H1 (cell line): ENCODE results near the gene NEURL2. TPM values are rescaled to one million over a fixed set of nuclear protein-coding genes. Genes with fewer than 3 reads are reported as not detected.
A peak's percentile ranks its signal among the peaks of the same experiment; 100 is the strongest.

ENCODE experiments used
- CTCF ChIA-PET: fragments of 300-600 bp; sonication (Branson Sonifier 250); formaldehyde crosslinking; loops from one replicate; lab custom pipeline; 2021; ENCODE audit not compliant: partially characterized antibody; lab: Charles Lee
- POLR2A ChIA-PET: fragments of 300-600 bp; sonication (Branson Sonifier 250); formaldehyde crosslinking; loops from one replicate; lab custom pipeline; 2021; ENCODE audit warnings: inconsistent platforms; ENCODE audit not compliant: partially characterized antibody; lab: Charles Lee
- DNase-seq, 2 experiments: peaks; one replicate each; pipeline versions ENCODE4 v3.0.0 to v3.0.0-alpha.2; 2010 to 2022; ENCODE audit warnings: low spot score in 2 of 2, low read depth in 1 of 2, mixed read lengths in 1 of 2
- FAIRE-seq: peaks from 2 replicates; lab custom pipeline; 2011; peaks lifted over from hg19 to GRCh38; lab: Jason Lieb, UNC
- H2AFZ ChIP-seq: 2 replicates; pipeline ENCODE4 v1.8.1; 2012; ENCODE audit warnings: low read length, inconsistent platforms
- H2AK5ac ChIP-seq: 2 replicates; pipeline ENCODE4 v1.6.1; 2013; ENCODE audit warnings: low read depth, low read length
- H2BK120ac ChIP-seq: replicated peaks from 2 replicates; pipeline ENCODE3; 2013; ENCODE audit warnings: low read depth, low read length, inconsistent platforms
- H2BK12ac ChIP-seq: 2 replicates; pipeline ENCODE4 v1.6.1; 2013; ENCODE audit warnings: low read depth, low read length
- H2BK15ac ChIP-seq: 2 replicates; pipeline ENCODE4 v1.6.1; 2013; ENCODE audit warnings: low read length
- H2BK20ac ChIP-seq: 2 replicates; pipeline ENCODE4 v1.6.1; 2013; ENCODE audit warnings: low read length
- H2BK5ac ChIP-seq: 2 replicates; pipeline ENCODE4 v1.6.1; 2013; ENCODE audit warnings: low read depth, low read length
- H3K14ac ChIP-seq: 2 replicates; pipeline ENCODE4 v1.6.1; 2013; ENCODE audit warnings: inconsistent platforms; ENCODE audit not compliant: insufficient read length
- H3K18ac ChIP-seq: 2 replicates; pipeline ENCODE4 v1.6.1; 2013; ENCODE audit warnings: low read length; ENCODE audit errors: extremely low read depth
- H3K23ac ChIP-seq: 2 replicates; pipeline ENCODE4 v1.6.1; 2013; ENCODE audit warnings: inconsistent platforms; ENCODE audit not compliant: insufficient read length
- H3K23me2 ChIP-seq: 2 replicates; pipeline ENCODE4 v1.6.1; 2013; ENCODE audit warnings: low read depth, low read length
- H3K27ac ChIP-seq: 2 replicates; pipeline ENCODE4 v1.6.1; 2011; ENCODE audit warnings: low read depth, low read length, inconsistent platforms
- H3K27me3 ChIP-seq, 4 experiments: replicated peaks in 1 of 4; 1 replicate in 1 of 4; 2 replicates in 3 of 4; pipeline versions ENCODE4 v1.6.1 to v1.8.1; 2011 to 2013; ENCODE audit warnings: low read length in 3 of 4, mild to moderate bottlenecking in 3 of 4, inconsistent platforms in 2 of 4, mixed read lengths in 2 of 4, moderate library complexity in 1 of 4; ENCODE audit not compliant: control insufficient read depth in 3 of 4, insufficient read depth in 3 of 4; ENCODE audit errors: extremely low read depth in 1 of 4
- H3K36me3 ChIP-seq, 4 experiments: 2 replicates each; pipeline versions ENCODE4 v1.6.1 to v1.8.1; 2011 to 2013; ENCODE audit warnings: mild to moderate bottlenecking in 4 of 4, low read length in 3 of 4, moderate library complexity in 2 of 4, control low read depth in 1 of 4, inconsistent platforms in 1 of 4; ENCODE audit not compliant: insufficient read depth in 4 of 4, control insufficient read depth in 2 of 4
- H3K4ac ChIP-seq: replicated peaks from 2 replicates; pipeline ENCODE3; 2013; ENCODE audit warnings: low read length, low read depth, mixed read lengths, inconsistent platforms; ENCODE audit not compliant: insufficient read length
- H3K4me1 ChIP-seq, 4 experiments: replicated peaks in 1 of 4; 1 replicate in 1 of 4; 2 replicates in 3 of 4; pipeline versions ENCODE4 v1.6.1 to v1.8.1; 2011 to 2013; ENCODE audit warnings: low read length in 3 of 4, inconsistent platforms in 2 of 4, mixed read lengths in 1 of 4; ENCODE audit not compliant: insufficient read depth in 4 of 4, control insufficient read depth in 3 of 4
- H3K4me2 ChIP-seq, 2 experiments: 2 replicates each; pipeline versions ENCODE4 v1.6.1 to v1.8.1; 2011 to 2013; ENCODE audit warnings: low read depth in 2 of 2, low read length in 2 of 2, control low read depth in 1 of 2, inconsistent platforms in 1 of 2, mild to moderate bottlenecking in 1 of 2; ENCODE audit not compliant: insufficient read depth in 1 of 2
- H3K4me3 ChIP-seq, 4 experiments: fragments of 200-600, 300-600 bp in 1 of 4; sonication (generic), shearing (Covaris generic), sonication (Bioruptor Twin) in 1 of 4; 2 replicates each; pipeline versions ENCODE4 v1.5.1 to v1.8.1; 2011 to 2016; ENCODE audit warnings: low read length in 4 of 4, low read depth in 3 of 4, control low read depth in 2 of 4, inconsistent platforms in 2 of 4, mild to moderate bottlenecking in 2 of 4, mixed read lengths in 1 of 4, moderate library complexity in 1 of 4; ENCODE audit not compliant: insufficient read depth in 2 of 4; ENCODE audit errors: extremely low read depth in 1 of 4
- H3K56ac ChIP-seq: replicated peaks from 2 replicates; pipeline ENCODE3; 2013; ENCODE audit warnings: low read depth, mild to moderate bottlenecking, mixed read lengths, low read length, inconsistent platforms; ENCODE audit not compliant: insufficient read length
- H3K79me1 ChIP-seq: 2 replicates; pipeline ENCODE4 v1.6.1; 2013; ENCODE audit warnings: low read depth, low read length, control low read depth
- H3K79me2 ChIP-seq, 2 experiments: 2 replicates each; pipeline versions ENCODE4 v1.6.1 to v1.8.1; 2012 to 2013; ENCODE audit warnings: low read length in 2 of 2, mild to moderate bottlenecking in 2 of 2, inconsistent platforms in 1 of 2; ENCODE audit not compliant: insufficient read depth in 2 of 2, control insufficient read depth in 1 of 2
- H3K9ac ChIP-seq, 4 experiments: replicated peaks in 1 of 4; 1 replicate in 1 of 4; 2 replicates in 3 of 4; pipeline versions ENCODE4 v1.6.1 to v1.8.1; 2011 to 2013; ENCODE audit warnings: low read depth in 3 of 4, low read length in 3 of 4, control low read depth in 2 of 4, mild to moderate bottlenecking in 2 of 4, moderate library complexity in 2 of 4, inconsistent platforms in 1 of 4; ENCODE audit errors: extremely low read depth in 1 of 4
- H3K9me3 ChIP-seq, 2 experiments: 2 replicates each; pipeline versions ENCODE4 v1.6.1 to v1.8.1; 2012 to 2013; ENCODE audit warnings: mild to moderate bottlenecking in 2 of 2, moderate library complexity in 2 of 2, control low read depth in 1 of 2, inconsistent platforms in 1 of 2, low read depth in 1 of 2, low read length in 1 of 2, mixed read lengths in 1 of 2; ENCODE audit not compliant: insufficient read depth in 2 of 2
- H4K20me1 ChIP-seq, 2 experiments: replicated peaks in 1 of 2; 2 replicates each; pipeline versions ENCODE3 to v1.8.1; 2011 to 2013; ENCODE audit warnings: inconsistent platforms in 2 of 2, low read length in 2 of 2, mild to moderate bottlenecking in 1 of 2; ENCODE audit not compliant: insufficient read depth in 2 of 2, control insufficient read depth in 1 of 2
- H4K5ac ChIP-seq: 2 replicates; pipeline ENCODE4 v1.6.1; 2013; ENCODE audit warnings: low read length, low read depth, mixed read lengths, inconsistent platforms; ENCODE audit not compliant: insufficient read length
- H4K8ac ChIP-seq: 2 replicates; pipeline ENCODE4 v1.8.0; 2013; ENCODE audit warnings: mild to moderate bottlenecking, moderate library complexity, low read length, inconsistent platforms; ENCODE audit not compliant: insufficient read depth; ENCODE audit errors: extremely low read depth
- H4K91ac ChIP-seq: replicated peaks from 2 replicates; pipeline ENCODE3; 2013; ENCODE audit warnings: low read length, mixed read lengths, inconsistent platforms; ENCODE audit not compliant: insufficient read length
- CBX8 ChIP-seq: fragments of 300-800, 300-1000 bp; sonication (generic); IDR thresholded peaks from 2 replicates; pipeline ENCODE4 v1.7.1; 2016; ENCODE audit warnings: low read depth, low read length, borderline replicate concordance
- POLR2A ChIP-seq, 2 experiments: IDR thresholded peaks; 1 replicate in 1 of 2; 2 replicates in 1 of 2; pipeline ENCODE4 v1.6.1; 2011; ENCODE audit warnings: low read depth in 2 of 2, low read length in 2 of 2, mild to moderate bottlenecking in 2 of 2; ENCODE audit errors: control extremely low read depth in 1 of 2
- POLR2AphosphoS5 ChIP-seq: IDR thresholded peaks from 2 replicates; pipeline ENCODE4 v1.6.1; 2011; ENCODE audit warnings: low read depth, low read length
- WGBS, 2 experiments: shearing (Covaris generic) in 1 of 2; methylation state at CpG; one replicate each; pipeline versions ENCODE4 v1.1.6 to v1.1.7; 2013 to 2015; ENCODE audit warnings: low lambda C conversion rate in 2 of 2, mixed read lengths in 2 of 2, inconsistent platforms in 1 of 2, low coverage in 1 of 2, missing lambda C conversion rate in 1 of 2; ENCODE audit not compliant: insufficient replicate concordance in 2 of 2, insufficient coverage in 1 of 2, insufficient read length in 1 of 2; ENCODE audit errors: extremely low coverage in 1 of 2, missing lambda C conversion rate in 1 of 2; 5-methylcytosine and 5-hydroxymethylcytosine counted together
- polyA plus RNA-seq, 7 experiments: library from polyadenylated mRNA; depleted of rRNA in 3 of 7; stranded (reverse) in 5 of 7; unstranded in 2 of 7; fragments of >200 nt in 5 of 7; fragments of 200-250 nt in 2 of 7; gene quantifications; 1 replicate in 5 of 7; 2 replicates in 1 of 7; 4 replicates in 1 of 7; pipeline versions ENCODE4 v1.2.1 to v1.2.3, GENCODE V29; 2011 to 2013; ENCODE audit warnings: missing spikeins in 2 of 7, mixed read lengths in 2 of 7
- total RNA-seq: library from RNA; stranded (reverse); fragmentation: NEBNext Ultra II Directional; extraction: Animal tissue kit (Norgen Biotek cat#: 25700); gene quantifications from 2 replicates; pipeline ENCODE4 v1.2.1, GENCODE V29; 2021

Gene NEURL2
- total and polyA plus RNA-seq, 2 of the 8 experiments (the other 6 are each of a cell fraction or from before 2014, with no cell fraction given) = 6.9 TPM

GRCh38 chr20:45893831-45894230 is 2.8 kb upstream of the NEURL2 start:
- Histone ChIP-seq H3K14ac (no peak overlapping the region), H3K4me2 (no peak overlapping the region), H4K91ac (no peak overlapping the region), H3K4me3 (no peak overlapping the region), H2AFZ (no peak overlapping the region), H4K20me1 (peaks cover 0 to 13% of the 10 kb centered on the region in 2 experiments), H4K5ac (no peak overlapping the region), H3K9me3 (no peaks in the 10 kb centered on the region), H2BK5ac (no peak overlapping the region), H3K23me2 (peaks cover 15% of the 10 kb centered on the region; the same call in 1 of the 2 replicates), H3K79me1 (peaks cover 1% of the 10 kb centered on the region; the same call in 1 of the 2 replicates), H3K23ac (no peak overlapping the region), H4K8ac (no peak overlapping the region), H3K27ac (no peak overlapping the region), H2BK15ac (no peak overlapping the region), H3K27me3 (no peaks in the 10 kb centered on the region), H3K79me2 (peaks cover 0 to 6% of the 10 kb centered on the region in 2 experiments; a peak in 1 of 4 replicates), H3K4me1 (peaks cover 0 to 10% (median 6%) of the 10 kb centered on the region in 4 experiments; a peak in 6 of 7 replicates), H2BK12ac (no peak overlapping the region), H2BK120ac (no peak overlapping the region), H2AK5ac (no peak overlapping the region), H3K56ac (no peak overlapping the region), H2BK20ac (no peak overlapping the region), H3K36me3 (peaks cover 8 to 24% (median 19%) of the 10 kb centered on the region in 4 experiments)
- POLR2A ChIA-PET = interaction anchor here (0.9 to 11.2 kb wide), 8 partner anchors 7 to 60 kb away, joined by 3 to 172 read pairs (median 40); partner anchors contain the start of genes PCIF1, PLTP and ZSWIM1
- CTCF ChIA-PET = interaction anchor here (0.7 to 6.3 kb wide), 6 partner anchors 8 to 76 kb away, joined by 3 to 40 read pairs (median 12); no protein-coding TSS in a partner anchor
- no peak for FAIRE-seq
- DNase-seq = no peak
- TF ChIP-seq CBX8 = no peak
- TF ChIP-seq POLR2AphosphoS5 = peak; percentile 60; the same call in 1 of the 2 replicates
- TF ChIP-seq POLR2A (IDR thresholded peaks at IDR 0.05; ENCODE audit: control extremely low read depth in 1 of 2, low read depth in 2 of 2, low read length in 2 of 2) = peak in 1 of 2 experiments; percentile 54; a peak in 1 of 3 replicates
- TF ChIP-seq, all 59 proteins: peak for 2
- WGBS, 2 experiments = 80% methylated on average over 4 of the region's 4 CpGs; no CpG with 5 or more reads in 1 of the 2 experiments
- Histone ChIP-seq H3K9ac (no peak overlapping the region), H3K18ac (no peak overlapping the region), H3K4ac (no peak overlapping the region)
